ENCODE results near the gene CHST9.

- TF ChIP-seq CTCF (IDR thresholded peaks at IDR 0.05) = no peak
- TF ChIP-seq POLR2AphosphoS5 (IDR thresholded peaks at IDR 0.05) = no peak
- no peak for TF ChIP-seq POLR2A (IDR thresholded peaks at IDR 0.05)
Measured at GRCh38 chr18:27223526-27224291, 38.6 kb upstream of the CHST9 start.

Measured in transverse colon (tissue), 4 donors.